HG03108 (cell line): ENCODE results near the gene PCBP3.
"Not testable (repeated sequence)": the region's sequence is repeated elsewhere in the genome, so short reads cannot be mapped to it uniquely, and the experiment has no call there.

Source experiments
- ATAC-seq: cut with Tn5 transposase; IDR thresholded peaks from one replicate; pipeline ENCODE4 v1.9.1; 2021; ENCODE audit warnings: moderate library complexity; ENCODE audit not compliant: unreplicated experiment

PCBP3 gene

GRCh38 chr21:45634511-45635183 is 8.9 kb upstream of the PCBP3 start:
- no peak for ATAC-seq

GRCh38 chr21:45635271-45636151 is 8.0 kb upstream of the PCBP3 start:
- ATAC-seq = no peak

- ATAC-seq = no peak
Observed at GRCh38 chr21:45636459-45636858, 7.1 kb upstream of the PCBP3 start.

GRCh38 chr21:45636951-45637646 is 6.4 kb upstream of the PCBP3 start:
- ATAC-seq = no peak

GRCh38 chr21:45637883-45638282 is 5.6 kb upstream of the PCBP3 start:
- ATAC-seq = no peak

- no peak for ATAC-seq
Observed at GRCh38 chr21:45638707-45639106, 4.8 kb upstream of the PCBP3 start.

- no peak for ATAC-seq
Observed at GRCh38 chr21:45639206-45640000, 4.1 kb upstream of the PCBP3 start.

- no peak for ATAC-seq
Observed at GRCh38 chr21:45640001-45640887, 3.3 kb upstream of the PCBP3 start.

- ATAC-seq = no peak
Observed at GRCh38 chr21:45640888-45641479, 2.5 kb upstream of the PCBP3 start.

- no peak for ATAC-seq
Observed at GRCh38 chr21:45641480-45642035, 2.0 kb upstream of the PCBP3 start.

- ATAC-seq = no peak
Observed at GRCh38 chr21:45642122-45642813, 1.3 kb upstream of the PCBP3 start.

GRCh38 chr21:45644041-45644906 is 749 bp downstream of the PCBP3 start:
- ATAC-seq = peak; percentile 6

- no peak for ATAC-seq
Observed at GRCh38 chr21:45651921-45652320, 8.4 kb downstream of the PCBP3 start.

GRCh38 chr21:45655124-45655523 is 11.6 kb downstream of the PCBP3 start:
- ATAC-seq = no peak

GRCh38 chr21:45656114-45656513 is 12.6 kb downstream of the PCBP3 start:
- ATAC-seq = not testable (repeated sequence)

GRCh38 chr21:45661913-45662622 is 18.5 kb downstream of the PCBP3 start:
- not testable (repeated sequence) for ATAC-seq
